HepG2 (cell line): ENCODE data around the gene CCS. TPM values are rescaled to one million over a fixed set of nuclear protein-coding genes. Genes with fewer than 3 reads are reported as not detected.

Experiments
- FOSL1 ChIP-seq: sonication (generic); formaldehyde crosslinking; IDR thresholded peaks from 2 replicates; pipeline ENCODE4 v1.9.0; 2021; ENCODE audit warnings: missing genetic modification reagents, borderline replicate concordance
- ISL2 ChIP-seq: sonication (generic); formaldehyde crosslinking; IDR thresholded peaks from 2 replicates; pipeline ENCODE4 v1.5.0; 2020; ENCODE audit warnings: missing genetic modification reagents
- KAT8 ChIP-seq: IDR thresholded peaks from 2 replicates; pipeline ENCODE4 v1.6.1; 2016; ENCODE audit warnings: missing genetic modification reagents, missing compliant biosample characterization
- KDM2A ChIP-seq: sonication (generic); formaldehyde crosslinking; IDR thresholded peaks from 2 replicates; pipeline ENCODE4 v1.4.0; 2020; ENCODE audit warnings: low read depth, missing genetic modification reagents, borderline replicate concordance
- KLF11 ChIP-seq: IDR thresholded peaks from 2 replicates; pipeline ENCODE4 v1.6.1; 2016; ENCODE audit warnings: missing compliant biosample characterization
- MAFK ChIP-seq, 2 experiments: IDR thresholded peaks in 1 of 2; conservative IDR thresholded peaks in 1 of 2; 2 replicates each; pipeline ENCODE4 v1.6.1; 2011; ENCODE audit warnings: improper control_type of control experiment in 2 of 2, low read length in 2 of 2
- MLLT10 ChIP-seq: sonication (generic); formaldehyde crosslinking; IDR thresholded peaks from 2 replicates; pipeline ENCODE4 v1.4.0; 2020; ENCODE audit warnings: missing genetic modification reagents
- PRPF4 ChIP-seq: fragments of 200-400 bp; formaldehyde crosslinking; IDR thresholded peaks from 2 replicates; pipeline ENCODE4 v1.6.1; 2016; ENCODE audit warnings: low read length, low read depth; ENCODE audit not compliant: poor library complexity, severe bottlenecking
- TCF7 ChIP-seq: sonication (generic); IDR thresholded peaks from 2 replicates; pipeline ENCODE4 v1.6.1; 2016; ENCODE audit warnings: antibody characterized with exemption, low read depth
- polyA plus RNA-seq, 8 experiments: library from polyadenylated mRNA; depleted of rRNA in 3 of 8; stranded (reverse) in 7 of 8; unstranded in 1 of 8; fragments of >200 nt; fragmentation: Illumina TruSeq in 4 of 8; extraction: Trizol in 4 of 8; gene quantifications; 2 replicates each; pipeline versions ENCODE4 v1.2.1 to v1.2.3, GENCODE V29; 2011 to 2016; ENCODE audit warnings: low read depth in 4 of 8, missing spikeins in 1 of 8, mixed read lengths in 1 of 8; ENCODE audit not compliant: insufficient read depth in 1 of 8
- total RNA-seq, 5 experiments: library from RNA; depleted of rRNA; stranded (reverse); fragments of >200 nt; fragmentation: Illumina TruSeq; extraction: Trizol; gene quantifications; 2 replicates each; pipeline ENCODE4 v1.2.3, GENCODE V29; 2016; ENCODE audit warnings: low read depth in 1 of 5
- TF ChIP-seq, protein P1 (sequence below): sonication (generic); formaldehyde crosslinking; IDR thresholded peaks from 2 replicates; pipeline ENCODE4 v1.4.0; 2020; ENCODE audit warnings: missing genetic modification reagents
- TF ChIP-seq, protein P2 (sequence below): sonication (generic); formaldehyde crosslinking; IDR thresholded peaks from 2 replicates; pipeline ENCODE4 v1.5.0; 2020; ENCODE audit warnings: mild to moderate bottlenecking, missing genetic modification reagents
- TF ChIP-seq, protein P3 (sequence below): sonication (generic); formaldehyde crosslinking; conservative IDR thresholded peaks from 2 replicates; pipeline ENCODE4 v1.5.0; 2020; ENCODE audit warnings: missing genetic modification reagents
- TF ChIP-seq, protein P4 (sequence below): sonication (generic); formaldehyde crosslinking; IDR thresholded peaks from 2 replicates; pipeline ENCODE4 v1.4.0; 2020; ENCODE audit warnings: missing genetic modification reagents
- TF ChIP-seq, protein P5 (sequence below), 2 experiments: sonication (generic) in 1 of 2; formaldehyde crosslinking in 1 of 2; IDR thresholded peaks; 2 replicates each; pipeline versions ENCODE4 v1.4.0 to v1.6.1; 2018 to 2020; ENCODE audit warnings: missing genetic modification reagents in 2 of 2, borderline replicate concordance in 1 of 2, low read depth in 1 of 2, mild to moderate bottlenecking in 1 of 2, missing biosample characterization in 1 of 2
- TF ChIP-seq, protein P6 (sequence below): sonication (generic); formaldehyde crosslinking; IDR thresholded peaks from 2 replicates; pipeline ENCODE4 v1.5.1; 2020; ENCODE audit warnings: missing genetic modification reagents, mild to moderate bottlenecking, borderline replicate concordance
- TF ChIP-seq, protein P7 (sequence below): sonication (generic); formaldehyde crosslinking; IDR thresholded peaks from 2 replicates; pipeline ENCODE4 v1.5.1; 2020; ENCODE audit warnings: mild to moderate bottlenecking, moderate library complexity, missing genetic modification reagents

Gene CCS
- total and polyA plus RNA-seq, 2 of the 13 experiments (the other 11 are each of a cell fraction or from before 2014, with no cell fraction given) = 25.4 to 44.6 TPM

DNA sequence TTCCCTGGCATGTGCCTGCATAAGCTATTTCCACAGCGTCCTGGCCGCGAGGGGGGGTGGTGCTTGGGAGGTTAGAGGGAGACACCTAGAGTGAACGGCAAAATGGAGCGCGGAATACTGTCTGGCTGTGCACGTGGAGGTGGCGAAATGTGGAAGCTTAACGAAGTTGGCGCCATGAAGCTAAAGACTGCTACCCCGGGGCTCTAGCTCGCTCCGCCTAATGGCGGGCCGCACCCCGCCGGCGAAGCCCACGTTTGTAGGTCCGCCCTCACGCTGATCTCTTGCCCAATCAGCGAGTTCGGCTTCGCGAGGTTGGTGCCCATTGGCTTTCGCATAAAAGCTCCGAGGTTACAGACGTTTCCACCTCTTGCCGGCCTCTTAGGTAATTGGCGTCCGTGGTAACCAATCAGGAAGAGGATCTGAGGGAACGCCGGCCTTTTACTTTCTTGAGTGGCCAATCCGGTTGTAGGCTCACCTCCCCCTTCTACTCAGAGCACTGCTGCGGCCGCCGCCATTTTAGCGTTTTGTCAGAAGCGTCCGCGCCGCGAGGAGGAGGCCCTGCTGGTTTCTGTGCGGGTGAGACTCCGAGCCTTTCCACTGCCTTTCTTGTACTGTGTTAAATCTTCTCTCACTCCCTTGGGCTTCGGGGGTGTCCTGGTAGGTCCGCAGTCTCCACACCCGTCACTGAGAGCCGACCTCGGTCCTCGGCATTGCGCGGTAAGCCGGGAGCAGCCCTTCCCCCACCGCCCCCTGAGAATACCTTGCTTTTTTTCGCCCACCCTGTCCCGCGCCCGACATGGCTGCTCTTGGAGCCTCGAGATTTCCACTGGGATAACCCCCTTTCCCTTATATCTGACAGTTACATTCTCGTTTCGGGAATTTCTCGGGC, 45.4 kb downstream of the CCS start, which contains the start of gene RBM4 (continued):
- TF ChIP-seq, protein P1, sequence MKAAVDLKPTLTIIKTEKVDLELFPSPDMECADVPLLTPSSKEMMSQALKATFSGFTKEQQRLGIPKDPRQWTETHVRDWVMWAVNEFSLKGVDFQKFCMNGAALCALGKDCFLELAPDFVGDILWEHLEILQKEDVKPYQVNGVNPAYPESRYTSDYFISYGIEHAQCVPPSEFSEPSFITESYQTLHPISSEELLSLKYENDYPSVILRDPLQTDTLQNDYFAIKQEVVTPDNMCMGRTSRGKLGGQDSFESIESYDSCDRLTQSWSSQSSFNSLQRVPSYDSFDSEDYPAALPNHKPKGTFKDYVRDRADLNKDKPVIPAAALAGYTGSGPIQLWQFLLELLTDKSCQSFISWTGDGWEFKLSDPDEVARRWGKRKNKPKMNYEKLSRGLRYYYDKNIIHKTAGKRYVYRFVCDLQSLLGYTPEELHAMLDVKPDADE (CRISPR knock-in tag) = no peak
- TF ChIP-seq ISL2 (CRISPR knock-in tag) = no peak
- no peak for TF ChIP-seq FOSL1 (CRISPR knock-in tag)
- peak in 1 of 2 experiments; percentile 33; a peak in 1 of 4 replicates for TF ChIP-seq MAFK (conservative IDR thresholded peaks at IDR 0.05 in 1 of 2, IDR thresholded peaks at IDR 0.05 in 1 of 2; ENCODE audit: low read length in 2 of 2)
- no peak for TF ChIP-seq MLLT10
- TF ChIP-seq PRPF4 = peak; percentile 45
- TF ChIP-seq TCF7 = no peak
- TF ChIP-seq, protein P2, sequence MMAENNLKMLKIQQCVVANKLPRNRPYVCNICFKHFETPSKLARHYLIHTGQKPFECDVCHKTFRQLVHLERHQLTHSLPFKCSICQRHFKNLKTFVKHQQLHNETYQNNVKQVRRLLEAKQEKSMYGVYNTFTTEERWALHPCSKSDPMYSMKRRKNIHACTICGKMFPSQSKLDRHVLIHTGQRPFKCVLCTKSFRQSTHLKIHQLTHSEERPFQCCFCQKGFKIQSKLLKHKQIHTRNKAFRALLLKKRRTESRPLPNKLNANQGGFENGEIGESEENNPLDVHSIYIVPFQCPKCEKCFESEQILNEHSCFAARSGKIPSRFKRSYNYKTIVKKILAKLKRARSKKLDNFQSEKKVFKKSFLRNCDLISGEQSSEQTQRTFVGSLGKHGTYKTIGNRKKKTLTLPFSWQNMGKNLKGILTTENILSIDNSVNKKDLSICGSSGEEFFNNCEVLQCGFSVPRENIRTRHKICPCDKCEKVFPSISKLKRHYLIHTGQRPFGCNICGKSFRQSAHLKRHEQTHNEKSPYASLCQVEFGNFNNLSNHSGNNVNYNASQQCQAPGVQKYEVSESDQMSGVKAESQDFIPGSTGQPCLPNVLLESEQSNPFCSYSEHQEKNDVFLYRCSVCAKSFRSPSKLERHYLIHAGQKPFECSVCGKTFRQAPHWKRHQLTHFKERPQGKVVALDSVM (CRISPR knock-in tag) = no peak
- TF ChIP-seq, protein P3, sequence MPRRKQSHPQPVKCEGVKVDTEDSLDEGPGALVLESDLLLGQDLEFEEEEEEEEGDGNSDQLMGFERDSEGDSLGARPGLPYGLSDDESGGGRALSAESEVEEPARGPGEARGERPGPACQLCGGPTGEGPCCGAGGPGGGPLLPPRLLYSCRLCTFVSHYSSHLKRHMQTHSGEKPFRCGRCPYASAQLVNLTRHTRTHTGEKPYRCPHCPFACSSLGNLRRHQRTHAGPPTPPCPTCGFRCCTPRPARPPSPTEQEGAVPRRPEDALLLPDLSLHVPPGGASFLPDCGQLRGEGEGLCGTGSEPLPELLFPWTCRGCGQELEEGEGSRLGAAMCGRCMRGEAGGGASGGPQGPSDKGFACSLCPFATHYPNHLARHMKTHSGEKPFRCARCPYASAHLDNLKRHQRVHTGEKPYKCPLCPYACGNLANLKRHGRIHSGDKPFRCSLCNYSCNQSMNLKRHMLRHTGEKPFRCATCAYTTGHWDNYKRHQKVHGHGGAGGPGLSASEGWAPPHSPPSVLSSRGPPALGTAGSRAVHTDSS (CRISPR knock-in tag) = no peak
- TF ChIP-seq KDM2A (CRISPR knock-in tag) = peak; percentile 100
- TF ChIP-seq KAT8 (CRISPR knock-in tag) = peak; percentile 89
- TF ChIP-seq, protein P4, sequence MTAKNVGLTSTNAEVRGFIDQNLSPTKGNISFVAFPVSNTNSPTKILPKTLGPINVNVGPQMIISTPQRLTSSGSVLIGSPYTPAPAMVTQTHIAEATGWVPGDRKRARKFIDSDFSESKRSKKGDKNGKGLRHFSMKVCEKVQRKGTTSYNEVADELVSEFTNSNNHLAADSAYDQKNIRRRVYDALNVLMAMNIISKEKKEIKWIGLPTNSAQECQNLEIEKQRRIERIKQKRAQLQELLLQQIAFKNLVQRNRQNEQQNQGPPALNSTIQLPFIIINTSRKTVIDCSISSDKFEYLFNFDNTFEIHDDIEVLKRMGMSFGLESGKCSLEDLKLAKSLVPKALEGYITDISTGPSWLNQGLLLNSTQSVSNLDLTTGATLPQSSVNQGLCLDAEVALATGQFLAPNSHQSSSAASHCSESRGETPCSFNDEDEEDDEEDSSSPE (CRISPR knock-in tag) = peak; percentile 74
- TF ChIP-seq KLF11 (CRISPR knock-in tag) = no peak
- TF ChIP-seq, protein P5, sequence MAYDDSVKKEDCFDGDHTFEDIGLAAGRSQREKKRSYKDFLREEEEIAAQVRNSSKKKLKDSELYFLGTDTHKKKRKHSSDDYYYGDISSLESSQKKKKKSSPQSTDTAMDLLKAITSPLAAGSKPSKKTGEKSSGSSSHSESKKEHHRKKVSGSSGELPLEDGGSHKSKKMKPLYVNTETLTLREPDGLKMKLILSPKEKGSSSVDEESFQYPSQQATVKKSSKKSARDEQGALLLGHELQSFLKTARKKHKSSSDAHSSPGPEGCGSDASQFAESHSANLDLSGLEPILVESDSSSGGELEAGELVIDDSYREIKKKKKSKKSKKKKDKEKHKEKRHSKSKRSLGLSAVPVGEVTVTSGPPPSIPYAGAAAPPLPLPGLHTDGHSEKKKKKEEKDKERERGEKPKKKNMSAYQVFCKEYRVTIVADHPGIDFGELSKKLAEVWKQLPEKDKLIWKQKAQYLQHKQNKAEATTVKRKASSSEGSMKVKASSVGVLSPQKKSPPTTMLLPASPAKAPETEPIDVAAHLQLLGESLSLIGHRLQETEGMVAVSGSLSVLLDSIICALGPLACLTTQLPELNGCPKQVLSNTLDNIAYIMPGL (CRISPR knock-in tag; IDR thresholded peaks at IDR 0.05; ENCODE audit: borderline replicate concordance in 1 of 2, low read depth in 1 of 2) = peak; percentile 33 to 40; a peak in 1 of 4 replicates
- TF ChIP-seq, protein P6, sequence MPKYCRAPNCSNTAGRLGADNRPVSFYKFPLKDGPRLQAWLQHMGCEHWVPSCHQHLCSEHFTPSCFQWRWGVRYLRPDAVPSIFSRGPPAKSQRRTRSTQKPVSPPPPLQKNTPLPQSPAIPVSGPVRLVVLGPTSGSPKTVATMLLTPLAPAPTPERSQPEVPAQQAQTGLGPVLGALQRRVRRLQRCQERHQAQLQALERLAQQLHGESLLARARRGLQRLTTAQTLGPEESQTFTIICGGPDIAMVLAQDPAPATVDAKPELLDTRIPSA (CRISPR knock-in tag) = no peak; the same call in 1 of the 2 replicates
- TF ChIP-seq, protein P7, sequence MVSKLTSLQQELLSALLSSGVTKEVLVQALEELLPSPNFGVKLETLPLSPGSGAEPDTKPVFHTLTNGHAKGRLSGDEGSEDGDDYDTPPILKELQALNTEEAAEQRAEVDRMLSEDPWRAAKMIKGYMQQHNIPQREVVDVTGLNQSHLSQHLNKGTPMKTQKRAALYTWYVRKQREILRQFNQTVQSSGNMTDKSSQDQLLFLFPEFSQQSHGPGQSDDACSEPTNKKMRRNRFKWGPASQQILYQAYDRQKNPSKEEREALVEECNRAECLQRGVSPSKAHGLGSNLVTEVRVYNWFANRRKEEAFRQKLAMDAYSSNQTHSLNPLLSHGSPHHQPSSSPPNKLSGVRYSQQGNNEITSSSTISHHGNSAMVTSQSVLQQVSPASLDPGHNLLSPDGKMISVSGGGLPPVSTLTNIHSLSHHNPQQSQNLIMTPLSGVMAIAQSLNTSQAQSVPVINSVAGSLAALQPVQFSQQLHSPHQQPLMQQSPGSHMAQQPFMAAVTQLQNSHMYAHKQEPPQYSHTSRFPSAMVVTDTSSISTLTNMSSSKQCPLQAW (CRISPR knock-in tag) = peak; percentile 46
